H1 (cell line): ENCODE data around the gene LRRC46. TPM values are rescaled to one million over a fixed set of nuclear protein-coding genes. Genes with fewer than 3 reads are reported as not detected.
A peak's percentile ranks its signal among the peaks of the same experiment; 100 is the strongest.

Experiments
- CTCF ChIA-PET: fragments of 300-600 bp; sonication (Branson Sonifier 250); formaldehyde crosslinking; loops from one replicate; lab custom pipeline; 2021; ENCODE audit not compliant: partially characterized antibody; lab: Charles Lee
- POLR2A ChIA-PET: fragments of 300-600 bp; sonication (Branson Sonifier 250); formaldehyde crosslinking; loops from one replicate; lab custom pipeline; 2021; ENCODE audit warnings: inconsistent platforms; ENCODE audit not compliant: partially characterized antibody; lab: Charles Lee
- DNase-seq, 2 experiments: peaks; one replicate each; pipeline versions ENCODE4 v3.0.0 to v3.0.0-alpha.2; 2010 to 2022; ENCODE audit warnings: low spot score in 2 of 2, low read depth in 1 of 2, mixed read lengths in 1 of 2
- FAIRE-seq: peaks from 2 replicates; lab custom pipeline; 2011; peaks lifted over from hg19 to GRCh38; lab: Jason Lieb, UNC
- H2AFZ ChIP-seq: 2 replicates; pipeline ENCODE4 v1.8.1; 2012; ENCODE audit warnings: low read length, inconsistent platforms
- H2AK5ac ChIP-seq: 2 replicates; pipeline ENCODE4 v1.6.1; 2013; ENCODE audit warnings: low read depth, low read length
- H2BK120ac ChIP-seq: replicated peaks from 2 replicates; pipeline ENCODE3; 2013; ENCODE audit warnings: low read depth, low read length, inconsistent platforms
- H2BK12ac ChIP-seq: 2 replicates; pipeline ENCODE4 v1.6.1; 2013; ENCODE audit warnings: low read depth, low read length
- H2BK15ac ChIP-seq: 2 replicates; pipeline ENCODE4 v1.6.1; 2013; ENCODE audit warnings: low read length
- H2BK20ac ChIP-seq: 2 replicates; pipeline ENCODE4 v1.6.1; 2013; ENCODE audit warnings: low read length
- H2BK5ac ChIP-seq: 2 replicates; pipeline ENCODE4 v1.6.1; 2013; ENCODE audit warnings: low read depth, low read length
- H3K14ac ChIP-seq: 2 replicates; pipeline ENCODE4 v1.6.1; 2013; ENCODE audit warnings: inconsistent platforms; ENCODE audit not compliant: insufficient read length
- H3K18ac ChIP-seq: 2 replicates; pipeline ENCODE4 v1.6.1; 2013; ENCODE audit warnings: low read length; ENCODE audit errors: extremely low read depth
- H3K23ac ChIP-seq: 2 replicates; pipeline ENCODE4 v1.6.1; 2013; ENCODE audit warnings: inconsistent platforms; ENCODE audit not compliant: insufficient read length
- H3K23me2 ChIP-seq: 2 replicates; pipeline ENCODE4 v1.6.1; 2013; ENCODE audit warnings: low read depth, low read length
- H3K27ac ChIP-seq: 2 replicates; pipeline ENCODE4 v1.6.1; 2011; ENCODE audit warnings: low read depth, low read length, inconsistent platforms
- H3K27me3 ChIP-seq, 4 experiments: replicated peaks in 1 of 4; 1 replicate in 1 of 4; 2 replicates in 3 of 4; pipeline versions ENCODE4 v1.6.1 to v1.8.1; 2011 to 2013; ENCODE audit warnings: low read length in 3 of 4, mild to moderate bottlenecking in 3 of 4, inconsistent platforms in 2 of 4, mixed read lengths in 2 of 4, moderate library complexity in 1 of 4; ENCODE audit not compliant: control insufficient read depth in 3 of 4, insufficient read depth in 3 of 4; ENCODE audit errors: extremely low read depth in 1 of 4
- H3K36me3 ChIP-seq, 4 experiments: 2 replicates each; pipeline versions ENCODE4 v1.6.1 to v1.8.1; 2011 to 2013; ENCODE audit warnings: mild to moderate bottlenecking in 4 of 4, low read length in 3 of 4, moderate library complexity in 2 of 4, control low read depth in 1 of 4, inconsistent platforms in 1 of 4; ENCODE audit not compliant: insufficient read depth in 4 of 4, control insufficient read depth in 2 of 4
- H3K4ac ChIP-seq: replicated peaks from 2 replicates; pipeline ENCODE3; 2013; ENCODE audit warnings: low read length, low read depth, mixed read lengths, inconsistent platforms; ENCODE audit not compliant: insufficient read length
- H3K4me1 ChIP-seq, 4 experiments: replicated peaks in 1 of 4; 1 replicate in 1 of 4; 2 replicates in 3 of 4; pipeline versions ENCODE4 v1.6.1 to v1.8.1; 2011 to 2013; ENCODE audit warnings: low read length in 3 of 4, inconsistent platforms in 2 of 4, mixed read lengths in 1 of 4; ENCODE audit not compliant: insufficient read depth in 4 of 4, control insufficient read depth in 3 of 4
- H3K4me2 ChIP-seq, 2 experiments: 2 replicates each; pipeline versions ENCODE4 v1.6.1 to v1.8.1; 2011 to 2013; ENCODE audit warnings: low read depth in 2 of 2, low read length in 2 of 2, control low read depth in 1 of 2, inconsistent platforms in 1 of 2, mild to moderate bottlenecking in 1 of 2; ENCODE audit not compliant: insufficient read depth in 1 of 2
- H3K4me3 ChIP-seq, 4 experiments: fragments of 200-600, 300-600 bp in 1 of 4; sonication (generic), shearing (Covaris generic), sonication (Bioruptor Twin) in 1 of 4; 2 replicates each; pipeline versions ENCODE4 v1.5.1 to v1.8.1; 2011 to 2016; ENCODE audit warnings: low read length in 4 of 4, low read depth in 3 of 4, control low read depth in 2 of 4, inconsistent platforms in 2 of 4, mild to moderate bottlenecking in 2 of 4, mixed read lengths in 1 of 4, moderate library complexity in 1 of 4; ENCODE audit not compliant: insufficient read depth in 2 of 4; ENCODE audit errors: extremely low read depth in 1 of 4
- H3K56ac ChIP-seq: replicated peaks from 2 replicates; pipeline ENCODE3; 2013; ENCODE audit warnings: low read depth, mild to moderate bottlenecking, mixed read lengths, low read length, inconsistent platforms; ENCODE audit not compliant: insufficient read length
- H3K79me1 ChIP-seq: 2 replicates; pipeline ENCODE4 v1.6.1; 2013; ENCODE audit warnings: low read depth, low read length, control low read depth
- H3K79me2 ChIP-seq, 2 experiments: 2 replicates each; pipeline versions ENCODE4 v1.6.1 to v1.8.1; 2012 to 2013; ENCODE audit warnings: low read length in 2 of 2, mild to moderate bottlenecking in 2 of 2, inconsistent platforms in 1 of 2; ENCODE audit not compliant: insufficient read depth in 2 of 2, control insufficient read depth in 1 of 2
- H3K9ac ChIP-seq, 4 experiments: replicated peaks in 1 of 4; 1 replicate in 1 of 4; 2 replicates in 3 of 4; pipeline versions ENCODE4 v1.6.1 to v1.8.1; 2011 to 2013; ENCODE audit warnings: low read depth in 3 of 4, low read length in 3 of 4, control low read depth in 2 of 4, mild to moderate bottlenecking in 2 of 4, moderate library complexity in 2 of 4, inconsistent platforms in 1 of 4; ENCODE audit errors: extremely low read depth in 1 of 4
- H3K9me3 ChIP-seq, 2 experiments: 2 replicates each; pipeline versions ENCODE4 v1.6.1 to v1.8.1; 2012 to 2013; ENCODE audit warnings: mild to moderate bottlenecking in 2 of 2, moderate library complexity in 2 of 2, control low read depth in 1 of 2, inconsistent platforms in 1 of 2, low read depth in 1 of 2, low read length in 1 of 2, mixed read lengths in 1 of 2; ENCODE audit not compliant: insufficient read depth in 2 of 2
- H4K20me1 ChIP-seq, 2 experiments: replicated peaks in 1 of 2; 2 replicates each; pipeline versions ENCODE3 to v1.8.1; 2011 to 2013; ENCODE audit warnings: inconsistent platforms in 2 of 2, low read length in 2 of 2, mild to moderate bottlenecking in 1 of 2; ENCODE audit not compliant: insufficient read depth in 2 of 2, control insufficient read depth in 1 of 2
- H4K5ac ChIP-seq: 2 replicates; pipeline ENCODE4 v1.6.1; 2013; ENCODE audit warnings: low read length, low read depth, mixed read lengths, inconsistent platforms; ENCODE audit not compliant: insufficient read length
- H4K8ac ChIP-seq: 2 replicates; pipeline ENCODE4 v1.8.0; 2013; ENCODE audit warnings: mild to moderate bottlenecking, moderate library complexity, low read length, inconsistent platforms; ENCODE audit not compliant: insufficient read depth; ENCODE audit errors: extremely low read depth
- H4K91ac ChIP-seq: replicated peaks from 2 replicates; pipeline ENCODE3; 2013; ENCODE audit warnings: low read length, mixed read lengths, inconsistent platforms; ENCODE audit not compliant: insufficient read length
- BCL11A ChIP-seq, 2 experiments: IDR thresholded peaks; one replicate each; pipeline ENCODE4 v1.6.1; 2011; ENCODE audit warnings: low read depth in 2 of 2, low read length in 2 of 2, mild to moderate bottlenecking in 2 of 2
- NRF1 ChIP-seq: IDR thresholded peaks from 2 replicates; pipeline ENCODE4 v1.6.1; 2011; ENCODE audit warnings: mild to moderate bottlenecking, low read depth, low read length, improper control_type of control experiment
- SIRT6 ChIP-seq: IDR thresholded peaks from one replicate; pipeline ENCODE4 v1.7.1; 2012; ENCODE audit warnings: low read length, inconsistent platforms
- WGBS, 2 experiments: shearing (Covaris generic) in 1 of 2; methylation state at CpG; one replicate each; pipeline versions ENCODE4 v1.1.6 to v1.1.7; 2013 to 2015; ENCODE audit warnings: low lambda C conversion rate in 2 of 2, mixed read lengths in 2 of 2, inconsistent platforms in 1 of 2, low coverage in 1 of 2, missing lambda C conversion rate in 1 of 2; ENCODE audit not compliant: insufficient replicate concordance in 2 of 2, insufficient coverage in 1 of 2, insufficient read length in 1 of 2; ENCODE audit errors: extremely low coverage in 1 of 2, missing lambda C conversion rate in 1 of 2; 5-methylcytosine and 5-hydroxymethylcytosine counted together
- polyA plus RNA-seq, 7 experiments: library from polyadenylated mRNA; depleted of rRNA in 3 of 7; stranded (reverse) in 5 of 7; unstranded in 2 of 7; fragments of >200 nt in 5 of 7; fragments of 200-250 nt in 2 of 7; gene quantifications; 1 replicate in 5 of 7; 2 replicates in 1 of 7; 4 replicates in 1 of 7; pipeline versions ENCODE4 v1.2.1 to v1.2.3, GENCODE V29; 2011 to 2013; ENCODE audit warnings: missing spikeins in 2 of 7, mixed read lengths in 2 of 7
- total RNA-seq: library from RNA; stranded (reverse); fragmentation: NEBNext Ultra II Directional; extraction: Animal tissue kit (Norgen Biotek cat#: 25700); gene quantifications from 2 replicates; pipeline ENCODE4 v1.2.1, GENCODE V29; 2021

Gene LRRC46
- total and polyA plus RNA-seq, 2 of the 8 experiments (the other 6 are each of a cell fraction or from before 2014, with no cell fraction given): 0.18 TPM; not detected in 1

GRCh38 chr17:47838636-47839035 is 7.2 kb downstream of the LRRC46 start:
- H2BK5ac ChIP-seq: no peak overlapping the region
- no peaks in the 10 kb centered on the region for H3K79me2 ChIP-seq
- peaks cover 2% of the 10 kb centered on the region; the same call in 1 of the 2 replicates for H3K23me2 ChIP-seq
- no peak overlapping the region for H3K4me2 ChIP-seq
- no peak overlapping the region for H3K9ac ChIP-seq
- ChIA-PET POLR2A (interaction anchor here (0.6 kb wide), 1 partner anchor 52 kb away, joined by 3 read pairs; no protein-coding TSS in a partner anchor), CTCF (interaction anchor here (1.0 to 33.0 kb wide), 4 partner anchors 8 to 110 kb away, joined by 3 to 1206 read pairs (median 310); partner anchors contain the start of genes PNPO, PRR15L, SP2 and SP6)
- TF ChIP-seq BCL11A (IDR thresholded peaks at IDR 0.05; ENCODE audit: low read depth in 2 of 2, low read length in 2 of 2) (no peak), SIRT6 (no peak), NRF1 (no peak)
- H3K4me1 ChIP-seq: peaks cover 0 to 17% (median 6%) of the 10 kb centered on the region in 4 experiments; a peak in 5 of 7 replicates
- H2BK12ac ChIP-seq: no peak overlapping the region
- no peak overlapping the region for H3K14ac ChIP-seq
- no peak overlapping the region for H2BK120ac ChIP-seq
- no peak overlapping the region for H3K23ac ChIP-seq
- no peaks in the 10 kb centered on the region for H3K79me1 ChIP-seq
- peak overlapping the region; percentile 51; the same call in 1 of the 2 replicates for H4K8ac ChIP-seq
- no peak overlapping the region for H3K56ac ChIP-seq
- no peak for FAIRE-seq
- WGBS, 2 experiments: 94% methylated on average over 13 of the region's 13 CpGs; no CpG with 5 or more reads in 1 of the 2 experiments
- no peak overlapping the region for H2AFZ ChIP-seq
- H3K4me3 ChIP-seq: no peak overlapping the region
- DNase-seq: no peak
- H3K36me3 ChIP-seq: peaks cover 0 to 9% (median 1%) of the 10 kb centered on the region in 4 experiments; a peak in 4 of 8 replicates
- no peak overlapping the region for H3K4ac ChIP-seq
- H3K9me3 ChIP-seq: no peaks in the 10 kb centered on the region
- no peak overlapping the region for H2AK5ac ChIP-seq
- H4K20me1 ChIP-seq: peaks cover 0 to 2% of the 10 kb centered on the region in 2 experiments
- H4K91ac ChIP-seq: no peak overlapping the region
- H3K27ac ChIP-seq: no peak overlapping the region
- H2BK15ac ChIP-seq: no peak overlapping the region
- no peak overlapping the region for H2BK20ac ChIP-seq
- no peak overlapping the region for H3K18ac ChIP-seq
- H4K5ac ChIP-seq: no peak overlapping the region
- H3K27me3 ChIP-seq: no peaks in the 10 kb centered on the region; a peak in 1 of 7 replicates
